Right hindlimb (tissue), 1 donor: Measurements from ENCODE around the gene TNKS1BP1.
"Not testable (repeated sequence)": the region's sequence is repeated elsewhere in the genome, so short reads cannot be mapped to it uniquely, and the experiment has no call there.

ENCODE experiments used
- DNase-seq: peaks from one replicate; pipeline ENCODE4 v3.0.0-alpha.2; 2018

TNKS1BP1 gene

GRCh38 chr11:57310630-57311086 is 14.1 kb downstream of the TNKS1BP1 start:
- DNase-seq: no peak

DNA sequence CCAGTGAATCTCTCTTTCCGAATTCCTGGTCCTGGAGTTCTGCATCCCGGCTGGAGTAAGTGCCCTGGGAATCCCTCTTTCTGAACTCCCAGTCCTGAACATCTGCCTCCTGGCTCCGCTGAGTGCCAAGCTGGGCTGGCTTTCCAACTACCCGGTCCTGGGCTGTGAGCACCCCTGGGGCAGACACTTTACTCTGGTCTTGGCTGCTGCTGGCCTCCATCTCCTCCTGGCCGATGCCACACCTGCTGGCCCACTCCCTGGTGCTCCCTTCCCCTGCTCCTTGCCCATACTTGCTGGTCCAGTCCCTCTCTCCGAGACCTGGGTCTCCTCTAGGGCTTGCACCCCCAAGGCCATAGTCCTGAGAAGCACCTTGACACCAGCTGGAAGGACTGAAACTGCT is 14.7 kb downstream of the TNKS1BP1 start:
- no peak for DNase-seq

DNA sequence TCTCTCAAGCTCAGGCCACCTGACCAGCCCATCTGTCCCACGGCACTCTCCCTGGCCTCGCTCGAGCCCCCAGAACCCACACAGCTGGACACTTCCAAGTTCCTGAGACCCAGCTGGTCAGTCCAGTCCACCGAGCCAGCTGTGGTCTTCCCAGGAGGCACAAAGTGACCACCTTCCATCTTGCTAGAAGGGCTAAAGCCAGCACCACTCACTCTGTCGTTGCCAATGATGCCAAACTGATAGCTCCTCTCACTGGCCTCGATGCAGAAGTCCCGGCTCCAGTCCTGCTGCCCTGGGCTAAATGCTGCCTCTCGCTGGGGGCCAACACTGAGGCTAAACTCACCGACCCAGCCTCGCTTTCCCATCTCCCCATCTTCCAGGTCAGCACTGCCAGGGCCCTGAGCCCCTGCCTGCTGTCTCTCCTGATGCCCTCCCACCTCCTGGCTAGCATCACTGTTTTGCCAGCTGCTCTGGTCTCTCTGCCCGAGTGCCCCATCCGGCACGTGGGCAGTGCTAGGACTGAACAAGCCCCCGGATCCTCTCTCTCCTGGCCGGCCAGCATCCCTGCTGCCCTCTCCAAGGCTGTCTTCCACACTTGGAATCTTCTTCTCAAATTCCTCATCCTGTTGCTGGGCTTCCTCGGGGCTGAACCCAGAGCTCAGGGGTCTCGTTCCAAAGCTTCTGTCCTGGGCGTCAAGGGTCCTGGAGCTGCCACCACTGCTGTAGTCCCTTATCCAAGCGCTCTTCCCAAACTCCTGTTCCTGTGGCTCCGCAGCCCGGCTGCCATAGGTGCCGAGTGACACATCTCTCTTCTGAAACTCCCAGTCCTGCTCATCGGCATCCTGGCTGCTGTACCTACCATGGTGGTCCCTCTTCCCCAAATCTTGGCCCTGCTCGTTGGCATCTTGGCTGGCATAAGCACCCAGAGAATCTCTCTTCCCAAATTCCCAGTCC is 15.4 kb downstream of the TNKS1BP1 start:
- no peak for DNase-seq

- no peak for DNase-seq
Measured at GRCh38 chr11:57308426-57309060, 16.2 kb downstream of the TNKS1BP1 start.

- DNase-seq: no peak
Measured at GRCh38 chr11:57307666-57308270, 17.0 kb downstream of the TNKS1BP1 start.

- DNase-seq: no peak
Measured at GRCh38 chr11:57306940-57307565, 17.7 kb downstream of the TNKS1BP1 start.

- no peak for DNase-seq
Measured at GRCh38 chr11:57306161-57306876, 18.4 kb downstream of the TNKS1BP1 start.

- no peak for DNase-seq
Measured at GRCh38 chr11:57305523-57305922, 19.2 kb downstream of the TNKS1BP1 start.

- no peak for DNase-seq
Measured at GRCh38 chr11:57303990-57304579, 20.7 kb downstream of the TNKS1BP1 start.

DNA sequence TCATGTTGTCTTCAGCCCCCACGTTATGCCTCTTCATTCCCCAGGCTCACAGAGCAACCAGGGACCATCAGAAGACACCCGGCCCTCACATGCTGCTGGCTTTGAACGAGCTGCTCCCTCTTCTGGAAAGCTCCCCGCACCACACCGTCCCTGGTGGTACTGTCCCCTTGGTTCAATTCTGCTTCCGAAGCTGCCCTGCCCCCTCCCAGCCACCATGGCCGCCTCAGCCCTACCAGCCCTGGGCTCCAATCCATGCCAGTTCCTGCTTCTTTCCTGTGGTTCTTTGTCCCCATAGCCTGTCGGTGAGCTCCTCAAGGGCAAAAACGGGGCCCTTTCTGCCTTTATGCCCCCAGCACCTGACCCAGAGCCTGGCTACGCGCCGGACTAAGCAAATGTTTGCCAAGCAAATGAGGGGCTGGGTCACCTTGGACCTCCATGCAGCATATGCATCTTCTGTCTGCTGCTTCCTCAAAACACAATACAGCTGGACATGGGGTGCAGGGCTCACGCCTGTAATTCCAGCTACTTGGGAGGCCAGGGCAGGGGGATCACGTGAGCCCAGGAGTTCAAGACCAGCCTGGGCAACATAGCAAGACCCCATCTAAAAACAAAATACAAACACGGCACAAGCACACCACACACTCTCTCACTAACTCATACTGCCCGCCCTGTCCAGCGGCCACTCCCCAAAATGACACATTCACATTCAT is 21.3 kb downstream of the TNKS1BP1 start:
- DNase-seq: no peak

GRCh38 chr11:57302489-57302888 is 22.3 kb downstream of the TNKS1BP1 start:
- no peak for DNase-seq

- DNase-seq: no peak
Measured at GRCh38 chr11:57301711-57302423, 22.9 kb downstream of the TNKS1BP1 start.

- DNase-seq: no peak
Measured at GRCh38 chr11:57300785-57301184, 24.0 kb downstream of the TNKS1BP1 start.

- DNase-seq: no peak
Measured at GRCh38 chr11:57299150-57299737, 25.5 kb downstream of the TNKS1BP1 start.

- no peak for DNase-seq
Measured at GRCh38 chr11:57297221-57297620, 27.5 kb downstream of the TNKS1BP1 start.

DNA sequence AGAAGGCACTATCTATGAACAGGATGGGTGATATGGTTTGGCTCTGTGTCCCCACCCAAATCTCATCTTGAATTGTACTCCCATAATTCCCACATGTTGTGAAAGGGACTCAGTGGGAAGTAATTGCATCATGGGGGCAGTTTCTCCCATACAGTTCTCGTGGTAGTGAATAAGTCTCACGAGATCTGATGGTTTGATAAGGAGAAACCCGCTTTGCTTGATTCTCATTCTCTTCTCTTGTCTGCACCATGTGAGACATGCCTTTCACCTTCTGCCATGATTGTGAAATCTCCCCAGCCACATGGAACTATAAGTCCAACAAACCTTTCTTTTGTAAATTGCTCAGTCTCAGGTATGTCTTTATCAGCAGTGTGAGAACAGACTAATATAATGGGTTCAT is 28.5 kb downstream of the TNKS1BP1 start:
- not testable (repeated sequence) for DNase-seq

- DNase-seq: no peak
Measured at GRCh38 chr11:57294225-57295131, 30.3 kb downstream of the TNKS1BP1 start.

GRCh38 chr11:57290288-57290687 is 34.5 kb downstream of the TNKS1BP1 start:
- no peak for DNase-seq
